HEK293T (cell line): ENCODE data around the gene ATP1A2.

ENCODE experiments used
- FOXM1 ChIP-seq: fragments of 450-650 bp; IDR thresholded peaks from 2 replicates; pipeline ENCODE4 v1.6.1; 2017; ENCODE audit warnings: mild to moderate bottlenecking, borderline replicate concordance
- NFRKB ChIP-seq: fragments of 450-650 bp; IDR thresholded peaks from 2 replicates; pipeline ENCODE4 v1.6.1; 2016; ENCODE audit warnings: mild to moderate bottlenecking, moderate library complexity
- ZNF384 ChIP-seq: fragments of 450-650 bp; IDR thresholded peaks from 2 replicates; pipeline ENCODE4 v1.6.1; 2016

- no peak for TF ChIP-seq NFRKB
- TF ChIP-seq ZNF384: no peak
- no peak for TF ChIP-seq FOXM1
Observed at GRCh38 chr1:160094291-160094625, 21.3 kb upstream of the ATP1A2 start.
